Spleen (tissue), 13 donors: Measurements from ENCODE around the gene C6orf141. TPM values are rescaled to one million over a fixed set of nuclear protein-coding genes. Genes with fewer than 3 reads are reported as not detected.

Source experiments
- DNase-seq: peaks from one replicate; pipeline ENCODE4 v3.0.0-alpha.2; 2020
- H3K27ac ChIP-seq, 8 donors: fragments of 200-600 bp; sonication (generic) in 7 of 8; 1 replicate in 4 of 8; 2 replicates in 4 of 8; pipeline versions ENCODE4 v1.5.0 to v1.8.0; 2016 to 2021; ENCODE audit warnings: inconsistent platforms in 4 of 8, mild to moderate bottlenecking in 4 of 8, moderate library complexity in 1 of 8
- H3K27me3 ChIP-seq, 7 donors: fragments of 200-600 bp; sonication (generic) in 6 of 7; replicated peaks in 1 of 7; 1 replicate in 4 of 7; 2 replicates in 3 of 7; pipeline versions ENCODE4 v1.5.0 to v1.8.0; 2016 to 2021; ENCODE audit warnings: inconsistent platforms in 3 of 7, mild to moderate bottlenecking in 1 of 7
- H3K36me3 ChIP-seq, 6 donors: fragments of 200-600 bp; sonication (generic) in 5 of 6; 1 replicate in 4 of 6; 2 replicates in 2 of 6; pipeline versions ENCODE4 v1.5.0 to v1.8.0; 2016 to 2021; ENCODE audit warnings: inconsistent platforms in 2 of 6
- H3K4me1 ChIP-seq, 6 donors: fragments of 200-600 bp; sonication (generic) in 5 of 6; 1 replicate in 3 of 6; 2 replicates in 3 of 6; pipeline versions ENCODE4 v1.5.0 to v1.8.0; 2016 to 2021; ENCODE audit warnings: inconsistent platforms in 3 of 6
- H3K4me3 ChIP-seq, 8 donors: fragments of 200-600 bp; sonication (generic) in 7 of 8; 1 replicate in 4 of 8; 2 replicates in 4 of 8; pipeline versions ENCODE4 v1.5.0 to v1.8.0; 2016 to 2021; ENCODE audit warnings: inconsistent platforms in 4 of 8, mild to moderate bottlenecking in 4 of 8, moderate library complexity in 2 of 8
- H3K9me3 ChIP-seq, 8 donors: fragments of 200-600 bp; sonication (generic) in 7 of 8; 1 replicate in 4 of 8; 2 replicates in 4 of 8; pipeline versions ENCODE4 v1.5.0 to v1.8.0; 2016 to 2021; ENCODE audit warnings: inconsistent platforms in 4 of 8
- CTCF ChIP-seq, 11 experiments: fragments of 200-600 bp in 7 of 11; fragments of 450-650 bp in 4 of 11; sonication (generic) in 4 of 11; IDR thresholded peaks in 8 of 11; conservative IDR thresholded peaks in 3 of 11; 1 replicate in 7 of 11; 2 replicates in 4 of 11; pipeline versions ENCODE4 v1.4.0 to v1.8.0; 2016 to 2021; ENCODE audit warnings: antibody characterized with exemption in 11 of 11, inconsistent platforms in 4 of 11, mild to moderate bottlenecking in 1 of 11
- POLR2A ChIP-seq, 3 donors: fragments of 450-650 bp; IDR thresholded peaks; one replicate each; pipeline ENCODE4 v1.5.1; 2017; ENCODE audit warnings: antibody characterized with exemption in 3 of 3, mild to moderate bottlenecking in 1 of 3
- POLR2AphosphoS5 ChIP-seq, 3 donors: sonication (generic); formaldehyde crosslinking; IDR thresholded peaks; one replicate each; pipeline ENCODE4 v1.5.1; 2017; ENCODE audit warnings: antibody characterized with exemption in 3 of 3
- WGBS, 5 donors: extraction: QIAGEN DNeasy Blood & Tissue Kit in 3 of 5; methylation state at CpG; one replicate each; pipeline versions ENCODE4 v1.1.5 to v1.1.7; 2013 to 2018; 5-methylcytosine and 5-hydroxymethylcytosine counted together
- intact Hi-C: fragments of 100-400 bp; cut with DNase I; formaldehyde crosslinking; loops from one replicate; pipeline ENCODE4 v1.15.0; 2023; ENCODE audit warnings: low total_unique reads
- long read RNA-seq, 2 donors: transcript quantifications; one replicate each; lab custom pipeline, GENCODE V29; 2026
- polyA plus RNA-seq, 3 donors: library from polyadenylated mRNA; stranded (reverse); fragments of 200-250 nt; gene quantifications; one replicate each; pipeline ENCODE4 v1.2.1, GENCODE V29; 2013
- total RNA-seq, 7 donors: library from RNA; depleted of rRNA in 3 of 7; stranded (reverse); fragments of >200 nt in 3 of 7; fragmentation: NEBNext Ultra II Directional in 4 of 7; extraction: Animal tissue kit (Norgen Biotek cat#: 25700) in 4 of 7; gene quantifications; one replicate each; pipeline versions ENCODE4 v1.1.0 to v1.2.1, GENCODE V29; 2016 to 2021
- donor health status: healthy with polysubstance abuse.
- donor health status: DM: no; HTN: no; CAD: no; lungs with moderate emphysema.
- donor health status: DM: no; HTN: no; CAD: no.
- donor health status: Bipolar disorder and iron deficiency.
- donor health status: healthy.
- donor health status: DM: no; HTN: no; CAD: no.
- donor health status: DM: yes; HTN: yes; CAD: no.

C6orf141 gene
- not detected for total RNA-seq
- under 1 TPM in 1 of 3 donors, not detected in 2; 0.12 TPM for polyA plus RNA-seq
- long read RNA-seq, donor 1 = 0 reads
- long read RNA-seq, donor 2, partial matches to known transcripts = 37 of 65 reads
- long read RNA-seq, donor 2, other reads (novel, unspliced or antisense) = 28 of 65 reads

- H3K4me1 ChIP-seq = peaks cover 4 to 24% (median 20%) of the 10 kb centered on the region in 6 donors
- WGBS, 5 donors = 0 to 13% (median 1%) methylated on average over 25 to 42 of the region's 42 CpGs
- H3K27ac ChIP-seq = no peak within 1 kb of the TSS
- TF ChIP-seq POLR2A (IDR thresholded peaks at IDR 0.05) (no peak), CTCF (IDR thresholded peaks at IDR 0.05 in 8 of 11, conservative IDR thresholded peaks at IDR 0.05 in 3 of 11) (no peak), POLR2AphosphoS5 (IDR thresholded peaks at IDR 0.05) (no peak)
- no peaks in the 10 kb centered on the region for H3K36me3 ChIP-seq
- H3K9me3 ChIP-seq = no peaks in the 10 kb centered on the region
- no peak for DNase-seq
- H3K27me3 ChIP-seq = peaks cover 0 to 52% (median 25%) of the 10 kb centered on the region in 7 donors
- intact Hi-C loops = no loop called here
- peak within 1 kb of the TSS; percentile 9 to 65 (median 36) for H3K4me3 ChIP-seq
These were observed at the start of gene C6orf141 for GRCh38 chr6:49550492-49551077. TSS of gene C6orf141 (plus strand) at chr6:49550668. CDS start at chr6:49550793, 125 bp downstream.

- no peaks in the 10 kb centered on the region for H3K4me1 ChIP-seq
- TF ChIP-seq CTCF (IDR thresholded peaks at IDR 0.05 in 8 of 11, conservative IDR thresholded peaks at IDR 0.05 in 3 of 11) = no peak
- no peak for TF ChIP-seq POLR2AphosphoS5 (IDR thresholded peaks at IDR 0.05)
- TF ChIP-seq POLR2A (IDR thresholded peaks at IDR 0.05) = no peak
- H3K4me3 ChIP-seq = no peak overlapping the region
- peaks cover 0 to 9% (median 0%) of the 10 kb centered on the region in 8 donors for H3K9me3 ChIP-seq
- H3K27me3 ChIP-seq = peaks cover 0 to 4% (median 0%) of the 10 kb centered on the region in 7 donors
- no peak for DNase-seq
- 73 to 97% (median 88%) methylated on average over 5 of the region's 5 CpGs for WGBS, 5 donors
- H3K27ac ChIP-seq = no peak overlapping the region
- intact Hi-C loops = no loop called here
- H3K36me3 ChIP-seq = no peaks in the 10 kb centered on the region
These were observed 45.8 kb upstream of the C6orf141 start for GRCh38 chr6:49504666-49505065.

GRCh38 chr6:49506569-49507111 lies 43.8 kb upstream of the C6orf141 start:
- Histone ChIP-seq H3K27me3 (peaks cover 0 to 8% (median 0%) of the 10 kb centered on the region in 7 donors), H3K36me3 (no peaks in the 10 kb centered on the region), H3K9me3 (peaks cover 0 to 9% (median 0%) of the 10 kb centered on the region in 8 donors), H3K4me3 (no peak overlapping the region), H3K27ac (no peak overlapping the region), H3K4me1 (no peaks in the 10 kb centered on the region)
- DNase-seq = no peak
- TF ChIP-seq POLR2AphosphoS5 (IDR thresholded peaks at IDR 0.05) = no peak
- TF ChIP-seq POLR2A (IDR thresholded peaks at IDR 0.05) = no peak
- TF ChIP-seq CTCF (IDR thresholded peaks at IDR 0.05 in 8 of 11, conservative IDR thresholded peaks at IDR 0.05 in 3 of 11) = no peak
- 80 to 87% (median 85%) methylated on average over 5 of the region's 5 CpGs for WGBS, 5 donors
- intact Hi-C loops = no loop called here

GRCh38 chr6:49509342-49509741 lies 41.1 kb upstream of the C6orf141 start:
- peaks cover 0 to 9% (median 0%) of the 10 kb centered on the region in 8 donors for H3K9me3 ChIP-seq
- peaks cover 0 to 15% (median 0%) of the 10 kb centered on the region in 7 donors for H3K27me3 ChIP-seq
- intact Hi-C loops = no loop called here
- no peaks in the 10 kb centered on the region for H3K4me1 ChIP-seq
- no peaks in the 10 kb centered on the region for H3K36me3 ChIP-seq
- no peak overlapping the region for H3K4me3 ChIP-seq
- WGBS, 5 donors = 77 to 87% (median 78%) methylated on average over 3 of the region's 3 CpGs
- no peak overlapping the region for H3K27ac ChIP-seq
- TF ChIP-seq POLR2A (IDR thresholded peaks at IDR 0.05) = no peak
- no peak for TF ChIP-seq POLR2AphosphoS5 (IDR thresholded peaks at IDR 0.05)
- TF ChIP-seq CTCF (IDR thresholded peaks at IDR 0.05 in 8 of 11, conservative IDR thresholded peaks at IDR 0.05 in 3 of 11) = no peak
- DNase-seq = no peak
